ENCODE results near the gene TMED4.

TMED4 gene

GRCh38 chr7:44534087-44534486 is 47.9 kb downstream of the TMED4 start:
- DNase-seq (ENCODE audit: low read depth), result no peak
- TF ChIP-seq, protein P1, sequence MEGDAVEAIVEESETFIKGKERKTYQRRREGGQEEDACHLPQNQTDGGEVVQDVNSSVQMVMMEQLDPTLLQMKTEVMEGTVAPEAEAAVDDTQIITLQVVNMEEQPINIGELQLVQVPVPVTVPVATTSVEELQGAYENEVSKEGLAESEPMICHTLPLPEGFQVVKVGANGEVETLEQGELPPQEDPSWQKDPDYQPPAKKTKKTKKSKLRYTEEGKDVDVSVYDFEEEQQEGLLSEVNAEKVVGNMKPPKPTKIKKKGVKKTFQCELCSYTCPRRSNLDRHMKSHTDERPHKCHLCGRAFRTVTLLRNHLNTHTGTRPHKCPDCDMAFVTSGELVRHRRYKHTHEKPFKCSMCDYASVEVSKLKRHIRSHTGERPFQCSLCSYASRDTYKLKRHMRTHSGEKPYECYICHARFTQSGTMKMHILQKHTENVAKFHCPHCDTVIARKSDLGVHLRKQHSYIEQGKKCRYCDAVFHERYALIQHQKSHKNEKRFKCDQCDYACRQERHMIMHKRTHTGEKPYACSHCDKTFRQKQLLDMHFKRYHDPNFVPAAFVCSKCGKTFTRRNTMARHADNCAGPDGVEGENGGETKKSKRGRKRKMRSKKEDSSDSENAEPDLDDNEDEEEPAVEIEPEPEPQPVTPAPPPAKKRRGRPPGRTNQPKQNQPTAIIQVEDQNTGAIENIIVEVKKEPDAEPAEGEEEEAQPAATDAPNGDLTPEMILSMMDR (conservative IDR thresholded peaks at IDR 0.05; ENCODE audit: low read length), result no peak
- no peak overlapping the region for H3K4me3 ChIP-seq (ENCODE audit: low read length)

DNA sequence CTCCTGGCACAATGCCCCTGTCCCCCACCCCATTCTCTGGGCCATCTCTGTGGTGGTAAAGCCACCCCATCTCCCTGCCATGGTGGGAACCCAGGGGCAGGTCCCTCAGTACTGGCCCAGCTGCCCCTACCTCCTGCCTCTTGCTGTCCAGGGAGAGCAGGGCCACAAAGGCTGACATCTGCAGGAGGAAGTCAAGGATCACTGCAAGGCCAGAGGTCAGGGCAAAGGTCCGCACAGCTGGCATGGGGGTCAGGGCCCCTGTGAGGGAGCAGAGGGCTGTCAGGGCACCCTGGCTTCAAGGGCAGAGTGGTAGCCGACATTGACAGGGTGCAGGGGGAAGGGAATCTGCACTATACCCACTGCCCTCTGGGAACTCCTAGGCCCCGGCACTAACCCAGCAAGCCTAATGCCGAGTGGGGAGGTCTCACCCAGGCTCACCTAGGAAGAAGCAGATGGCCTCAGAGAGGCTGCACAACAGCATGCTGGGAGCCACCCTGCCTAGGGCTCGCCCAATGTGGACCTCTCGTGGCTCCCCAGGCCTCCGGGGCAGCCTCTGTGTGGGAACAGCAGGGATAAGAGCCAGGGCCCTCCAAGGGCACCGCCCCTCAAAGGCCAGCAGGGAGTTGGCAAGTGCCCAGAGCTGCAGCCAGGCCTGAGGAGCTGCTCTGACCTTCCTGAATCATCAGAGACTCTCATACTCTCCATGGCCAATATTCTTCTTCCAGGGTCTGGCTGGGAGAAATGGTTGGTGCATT is 48.6 kb downstream of the TMED4 start:
- TF ChIP-seq, protein P1 (conservative IDR thresholded peaks at IDR 0.05; ENCODE audit: low read length), result no peak
- no peak overlapping the region for H3K4me3 ChIP-seq (ENCODE audit: low read length)
- DNase-seq (ENCODE audit: low read depth), result no peak

- no peak overlapping the region for H3K4me3 ChIP-seq (ENCODE audit: low read length)
- TF ChIP-seq, protein P1 (conservative IDR thresholded peaks at IDR 0.05; ENCODE audit: low read length), result no peak
- DNase-seq (ENCODE audit: low read depth), result no peak
Observed at GRCh38 chr7:44531421-44532380, 50.3 kb downstream of the TMED4 start.

GRCh38 chr7:44530990-44531389 is 51.0 kb downstream of the TMED4 start:
- no peak overlapping the region for H3K4me3 ChIP-seq (ENCODE audit: low read length)
- DNase-seq (ENCODE audit: low read depth), result no peak
- TF ChIP-seq, protein P1 (conservative IDR thresholded peaks at IDR 0.05; ENCODE audit: low read length), result no peak
